NT2/D1 (cell line): ENCODE measurements around the gene PAWR.

Experiments
- DNase-seq: peaks from one replicate; pipeline ENCODE4 v3.0.0-alpha.2; 2011; ENCODE audit warnings: low read depth, low spot score
- H3K27me3 ChIP-seq: 2 replicates; pipeline ENCODE4 v1.6.0; 2011; ENCODE audit warnings: mild to moderate bottlenecking; ENCODE audit not compliant: insufficient read length, insufficient read depth
- H3K36me3 ChIP-seq: 2 replicates; pipeline ENCODE4 v1.6.1; 2011; ENCODE audit warnings: mild to moderate bottlenecking, low read length, mixed read lengths; ENCODE audit not compliant: insufficient read depth, insufficient read length
- H3K4me1 ChIP-seq: 2 replicates; pipeline ENCODE4 v1.5.1; 2011; ENCODE audit not compliant: insufficient read depth, insufficient read length
- H3K4me3 ChIP-seq: 2 replicates; pipeline ENCODE4 v1.5.1; 2011; ENCODE audit warnings: low read depth; ENCODE audit not compliant: insufficient read length
- H3K9ac ChIP-seq: 2 replicates; pipeline ENCODE4 v1.6.0; 2011; ENCODE audit warnings: low read depth; ENCODE audit not compliant: insufficient read length
- H3K9me3 ChIP-seq: 2 replicates; pipeline ENCODE4 v1.5.1; 2011; ENCODE audit warnings: mild to moderate bottlenecking, low read length; ENCODE audit not compliant: insufficient read depth
- SUZ12 ChIP-seq: IDR thresholded peaks from 2 replicates; pipeline ENCODE4 v1.6.1; 2011; ENCODE audit not compliant: insufficient read length, insufficient read depth; ENCODE audit errors: extremely low read depth
- YY1 ChIP-seq: IDR thresholded peaks from 2 replicates; pipeline ENCODE4 v1.6.1; 2011; ENCODE audit not compliant: insufficient read length, insufficient read depth
- ZNF274 ChIP-seq: IDR thresholded peaks from 2 replicates; pipeline ENCODE4 v1.6.1; 2011; ENCODE audit warnings: mild to moderate bottlenecking, low read depth, low read length

PAWR gene

DNA sequence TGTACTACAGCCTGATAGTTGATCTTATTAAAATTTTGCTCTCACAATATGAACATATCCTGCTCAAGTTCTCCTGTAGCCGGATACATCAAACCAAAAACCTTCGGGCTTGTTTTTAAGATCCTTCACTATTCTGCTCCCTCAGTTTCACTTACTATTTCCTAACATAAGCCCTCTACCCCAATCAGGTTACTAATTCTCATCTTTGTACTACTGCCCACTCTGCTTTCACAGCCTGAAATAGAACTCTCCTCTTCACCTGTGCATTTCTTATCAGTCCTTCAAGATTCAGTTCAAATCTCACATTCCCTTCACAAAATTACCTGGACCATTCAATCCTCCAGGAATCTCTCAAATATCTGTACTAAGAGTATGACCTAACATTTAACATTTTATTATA lies 14.2 kb downstream of the PAWR start:
- DNase-seq, result no peak
- H3K4me3 ChIP-seq, result no peak overlapping the region
- H3K4me1 ChIP-seq, result no peaks in the 10 kb centered on the region
- TF ChIP-seq SUZ12 (no peak), YY1 (no peak), ZNF274 (no peak)
- peaks cover 8% of the 10 kb centered on the region; the same call in 1 of the 2 replicates for H3K9me3 ChIP-seq
- no peaks in the 10 kb centered on the region for H3K27me3 ChIP-seq
- no peak overlapping the region for H3K9ac ChIP-seq
- H3K36me3 ChIP-seq, result peaks cover 10% of the 10 kb centered on the region

DNA sequence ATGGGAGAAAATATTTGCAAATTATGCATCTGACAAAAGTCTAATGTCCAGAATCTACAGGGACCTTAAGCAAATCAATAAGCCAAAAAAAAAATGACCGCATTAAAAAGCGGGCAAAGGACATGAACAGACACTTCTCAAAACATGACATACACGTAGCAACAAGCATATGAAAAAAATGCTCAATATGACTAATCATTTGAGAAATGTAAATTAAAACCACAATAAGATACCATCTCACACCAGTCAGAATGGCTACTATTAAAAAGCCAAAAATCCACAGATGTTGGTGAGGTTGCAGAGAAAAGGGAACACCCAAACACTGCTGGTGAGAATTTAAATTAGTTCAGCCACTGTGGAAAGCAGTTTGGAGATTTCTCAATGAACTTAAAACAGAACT lies 16.1 kb downstream of the PAWR start:
- peaks cover 8% of the 10 kb centered on the region; the same call in 1 of the 2 replicates for H3K9me3 ChIP-seq
- H3K36me3 ChIP-seq, result peaks cover 4% of the 10 kb centered on the region
- H3K27me3 ChIP-seq, result no peaks in the 10 kb centered on the region
- TF ChIP-seq ZNF274 (no peak), YY1 (no peak), SUZ12 (no peak)
- no peaks in the 10 kb centered on the region for H3K4me1 ChIP-seq
- no peak overlapping the region for H3K9ac ChIP-seq
- no peak for DNase-seq
- no peak overlapping the region for H3K4me3 ChIP-seq

DNA sequence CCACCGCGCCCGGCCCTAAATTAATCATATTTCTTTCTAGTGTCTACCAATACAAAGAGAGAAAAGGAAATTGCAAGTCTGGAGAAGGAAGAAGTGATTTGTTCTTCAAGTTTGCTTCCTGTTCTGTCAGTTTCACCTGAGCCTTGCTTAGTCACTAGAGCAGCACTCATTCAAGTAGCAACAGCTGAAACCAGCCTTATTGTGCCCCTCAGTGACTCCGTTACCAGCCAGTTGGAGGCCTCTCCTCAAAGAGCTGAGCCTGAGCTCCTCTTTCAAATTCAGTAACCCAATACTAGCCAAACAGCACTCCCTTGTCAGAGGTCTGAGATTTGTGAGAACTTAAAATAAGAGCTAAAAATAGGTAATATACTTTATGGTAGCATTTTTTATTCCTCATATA lies 17.4 kb downstream of the PAWR start:
- no peak for DNase-seq
- Histone ChIP-seq H3K9ac (no peak overlapping the region), H3K9me3 (peaks cover 8% of the 10 kb centered on the region; the same call in 1 of the 2 replicates), H3K27me3 (no peaks in the 10 kb centered on the region), H3K36me3 (peaks cover 12% of the 10 kb centered on the region), H3K4me3 (no peak overlapping the region), H3K4me1 (no peaks in the 10 kb centered on the region)
- TF ChIP-seq SUZ12 (no peak), YY1 (no peak), ZNF274 (no peak)

DNA sequence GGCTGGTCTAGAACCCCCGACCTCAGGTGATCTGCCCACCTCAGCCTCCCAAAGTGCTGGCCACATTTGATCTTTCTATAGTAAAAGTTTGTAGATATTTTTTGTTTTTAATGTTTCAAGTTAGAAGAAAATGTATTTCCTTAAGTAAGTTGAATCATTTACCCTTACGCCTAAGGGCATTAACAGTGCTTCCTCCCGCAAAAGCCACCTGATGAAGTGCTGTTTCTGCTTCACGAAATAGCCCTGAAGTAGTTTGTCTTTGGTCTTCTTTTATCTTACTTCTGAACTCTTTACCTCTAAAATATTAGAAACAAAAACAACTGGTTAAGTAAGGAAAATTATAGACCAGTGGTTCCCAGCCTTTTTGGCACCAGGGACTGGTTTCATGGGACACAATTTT lies 22.7 kb downstream of the PAWR start:
- Histone ChIP-seq H3K4me1 (no peaks in the 10 kb centered on the region), H3K9ac (no peak overlapping the region), H3K27me3 (no peaks in the 10 kb centered on the region), H3K36me3 (peaks cover 34% of the 10 kb centered on the region), H3K4me3 (no peak overlapping the region), H3K9me3 (no peaks in the 10 kb centered on the region)
- DNase-seq, result no peak
- no peak for TF ChIP-seq ZNF274
- no peak for TF ChIP-seq SUZ12
- TF ChIP-seq YY1, result no peak

DNA sequence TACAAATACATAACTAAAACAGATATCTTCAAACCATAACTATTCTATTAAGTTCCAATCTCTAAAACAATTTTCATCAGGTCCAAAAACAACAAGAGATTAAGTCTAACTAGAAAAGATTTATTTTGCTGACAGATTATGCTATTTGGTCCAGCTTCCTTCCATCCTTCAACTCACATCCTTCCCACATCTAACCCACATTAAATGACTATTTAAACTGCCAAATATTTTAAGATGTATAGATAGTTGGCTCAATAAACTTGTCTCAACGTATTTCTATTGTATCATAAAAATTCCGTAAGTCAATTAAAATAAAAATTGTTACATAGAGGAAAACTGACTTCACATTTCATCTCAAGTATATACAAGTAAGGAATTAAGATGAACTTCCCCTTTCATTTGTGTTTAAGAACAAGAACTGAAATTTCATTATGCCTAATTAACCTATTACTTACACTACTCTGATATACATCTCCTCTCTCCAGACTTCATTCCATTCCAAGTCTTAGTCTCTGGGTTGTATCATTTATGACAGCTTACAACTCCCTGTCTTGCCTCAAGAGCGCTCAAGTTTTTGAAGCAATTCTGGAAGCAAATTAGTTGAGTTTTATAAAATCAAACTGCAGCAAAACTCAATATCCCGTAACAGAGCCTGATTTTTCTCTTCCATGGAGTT lies 25.4 kb downstream of the PAWR start:
- H3K4me3 ChIP-seq, result no peak overlapping the region
- no peaks in the 10 kb centered on the region for H3K27me3 ChIP-seq
- H3K36me3 ChIP-seq, result peaks cover 36% of the 10 kb centered on the region
- no peak overlapping the region for H3K9ac ChIP-seq
- TF ChIP-seq SUZ12, result no peak
- TF ChIP-seq ZNF274, result no peak
- TF ChIP-seq YY1, result no peak
- H3K4me1 ChIP-seq, result no peaks in the 10 kb centered on the region
- no peaks in the 10 kb centered on the region for H3K9me3 ChIP-seq
- DNase-seq, result no peak

DNA sequence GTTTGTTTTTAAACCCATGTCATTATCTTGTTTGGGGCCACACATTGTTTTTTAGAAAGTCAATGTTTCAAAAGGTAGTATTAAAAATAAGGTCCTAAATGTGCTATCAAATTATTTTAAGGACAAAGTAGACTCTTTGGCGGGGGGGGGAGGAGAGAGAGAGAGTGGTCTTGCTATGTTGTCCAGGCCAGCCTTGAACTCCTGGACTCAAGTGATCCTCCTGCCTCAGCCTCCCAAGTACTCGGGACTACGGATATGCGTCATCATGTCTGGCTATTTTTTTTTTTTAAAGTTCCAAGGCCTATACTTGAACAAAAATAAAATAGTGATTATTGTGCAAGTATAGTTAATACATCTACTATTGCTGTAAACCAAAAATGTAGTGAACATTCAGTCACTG lies 26.2 kb downstream of the PAWR start:
- peaks cover 36% of the 10 kb centered on the region for H3K36me3 ChIP-seq
- TF ChIP-seq YY1 (no peak), SUZ12 (no peak), ZNF274 (no peak)

DNA sequence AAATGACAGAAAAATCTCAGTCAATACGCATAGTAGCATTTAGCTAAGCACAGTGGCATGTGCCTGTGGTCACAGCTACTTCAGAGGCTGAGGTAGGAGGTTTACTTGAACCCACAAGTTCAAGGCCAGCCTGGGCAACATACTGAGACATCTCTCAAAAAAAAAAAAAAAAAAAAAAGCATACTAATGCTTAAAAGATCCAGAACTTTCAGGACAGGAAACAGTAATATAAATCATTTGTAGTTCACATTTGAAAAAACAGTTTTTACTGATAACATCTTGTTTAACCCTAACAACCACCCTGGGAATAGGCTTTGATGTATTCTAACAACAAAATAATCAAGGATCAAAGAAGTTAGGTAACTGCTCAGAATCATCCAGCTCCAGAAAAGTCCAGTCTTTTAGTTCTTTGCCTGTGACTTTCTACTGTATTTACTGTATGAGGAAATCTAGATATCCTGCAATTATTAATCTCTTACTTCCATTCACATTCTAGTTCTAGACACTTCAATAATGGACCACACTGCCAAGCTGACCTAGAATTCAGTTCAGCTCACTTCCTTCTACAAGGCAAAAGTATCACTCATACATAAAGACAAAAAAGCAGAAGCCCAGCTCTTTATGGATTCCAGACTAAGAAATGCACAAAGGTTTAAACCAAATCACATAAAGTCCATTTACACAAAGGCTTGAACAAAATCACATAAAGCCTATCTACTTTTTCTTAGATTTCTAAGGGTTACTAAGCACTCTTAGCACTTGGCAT lies 28.5 kb downstream of the PAWR start:
- TF ChIP-seq ZNF274 (no peak), SUZ12 (no peak), YY1 (no peak)
- no peak overlapping the region for H3K4me3 ChIP-seq
- no peaks in the 10 kb centered on the region for H3K4me1 ChIP-seq
- peaks cover 12% of the 10 kb centered on the region; the same call in 1 of the 2 replicates for H3K9me3 ChIP-seq
- peaks cover 19% of the 10 kb centered on the region for H3K36me3 ChIP-seq
- DNase-seq, result no peak
- H3K9ac ChIP-seq, result no peak overlapping the region
- H3K27me3 ChIP-seq, result no peaks in the 10 kb centered on the region

More for the DNA sequence above, 26.2 kb downstream of the PAWR start:
- Histone ChIP-seq H3K27me3 (no peaks in the 10 kb centered on the region), H3K4me3 (no peak overlapping the region), H3K9me3 (no peaks in the 10 kb centered on the region), H3K9ac (no peak overlapping the region), H3K4me1 (no peaks in the 10 kb centered on the region)
- no peak for DNase-seq
